OCI-LY3 (cell line): ENCODE results near the gene CD9.

Source experiments
- H2AFZ ChIP-seq: fragments of 200-600, 300-600 bp; shearing (Covaris generic); 2 replicates; pipeline ENCODE4 v1.6.0; 2014; ENCODE audit warnings: antibody characterized with exemption, low read depth, low read length
- H3K27ac ChIP-seq: fragments of 200-600, 300-600 bp; sonication (generic); 2 replicates; pipeline ENCODE4 v1.5.1; 2014; ENCODE audit warnings: mild to moderate bottlenecking, low read length, moderate library complexity, mixed read lengths
- H3K27me3 ChIP-seq: fragments of 200-600, 300-600 bp; sonication (generic); 2 replicates; pipeline ENCODE4 v1.6.1; 2014; ENCODE audit warnings: low read depth, low read length, mixed read lengths
- H3K36me3 ChIP-seq: fragments of 200-600, 300-600 bp; sonication (generic); replicated peaks from 2 replicates; pipeline ENCODE3; 2014; ENCODE audit warnings: low read depth, low read length, mixed read lengths
- H3K4me1 ChIP-seq: fragments of 300-600, 200-600 bp; sonication (generic); 2 replicates; pipeline ENCODE4 v1.6.1; 2014; ENCODE audit warnings: low read length, mixed read lengths
- H3K4me2 ChIP-seq: fragments of 200-600, 300-600 bp; sonication (generic); 2 replicates; pipeline ENCODE4 v1.6.1; 2014; ENCODE audit warnings: low read length, mixed read lengths
- H3K4me3 ChIP-seq: fragments of 300-600, 200-600 bp; sonication (generic); 2 replicates; pipeline ENCODE4 v1.5.1; 2014; ENCODE audit warnings: antibody characterized with exemption, mild to moderate bottlenecking, low read length, moderate library complexity
- H3K79me2 ChIP-seq: fragments of 300-600, 200-600 bp; shearing (Covaris generic); 2 replicates; pipeline ENCODE4 v1.6.1; 2014; ENCODE audit warnings: mild to moderate bottlenecking, low read length, mixed read lengths
- H3K9ac ChIP-seq: fragments of 300-600, 200-600 bp; shearing (Covaris generic); 2 replicates; pipeline ENCODE4 v1.6.0; 2014; ENCODE audit warnings: mild to moderate bottlenecking, low read length, moderate library complexity
- H3K9me3 ChIP-seq: fragments of 200-600, 300-600 bp; shearing (Covaris generic); 2 replicates; pipeline ENCODE4 v1.6.1; 2014; ENCODE audit warnings: low read length, mixed read lengths; ENCODE audit not compliant: insufficient read depth
- H4K20me1 ChIP-seq: fragments of 200-600, 300-600 bp; sonication (generic); 2 replicates; pipeline ENCODE4 v1.6.1; 2016; ENCODE audit warnings: low read length, mixed read lengths; ENCODE audit not compliant: insufficient read depth
- EZH2phosphoT487 ChIP-seq: fragments of 200-600 bp; shearing (Covaris generic); IDR thresholded peaks from 2 replicates; pipeline ENCODE4 v1.6.1; 2018; ENCODE audit warnings: antibody characterized with exemption, mixed run types, low read depth
- TF ChIP-seq, protein P1 (sequence below): fragments of 200-600, 300-600 bp; sonication (generic); IDR thresholded peaks from 2 replicates; pipeline ENCODE4 v1.5.1; 2014; ENCODE audit warnings: antibody characterized with exemption, low read length, low read depth

Gene CD9

DNA sequence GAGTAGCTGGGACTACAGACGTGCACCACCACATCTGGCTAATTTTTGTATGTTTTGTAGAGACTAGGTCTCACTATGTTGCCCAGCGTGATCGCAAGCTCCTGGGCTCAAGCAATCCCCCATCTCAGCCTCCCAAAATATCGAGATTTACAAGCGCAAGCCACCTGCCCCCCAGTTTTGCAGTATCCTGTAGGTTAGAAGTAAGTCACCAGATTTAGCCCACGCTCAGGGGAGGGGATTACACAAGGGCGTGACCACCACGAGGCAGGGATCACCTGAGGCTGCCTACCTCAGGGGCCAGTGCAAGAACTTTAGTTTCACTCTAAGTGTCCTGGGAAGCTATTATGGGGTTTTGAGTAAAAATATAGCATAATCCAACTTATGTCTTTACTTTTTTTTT lies 71.1 kb downstream of the CD9 start:
- Histone ChIP-seq H3K36me3 (no peaks in the 10 kb centered on the region), H3K9ac (no peak overlapping the region), H3K27me3 (peaks cover 32% of the 10 kb centered on the region), H4K20me1 (no peaks in the 10 kb centered on the region), H3K4me1 (no peaks in the 10 kb centered on the region), H3K27ac (no peak overlapping the region), H3K79me2 (no peaks in the 10 kb centered on the region), H2AFZ (no peak overlapping the region), H3K4me3 (no peak overlapping the region), H3K9me3 (no peaks in the 10 kb centered on the region), H3K4me2 (no peak overlapping the region)
- TF ChIP-seq, protein P1, sequence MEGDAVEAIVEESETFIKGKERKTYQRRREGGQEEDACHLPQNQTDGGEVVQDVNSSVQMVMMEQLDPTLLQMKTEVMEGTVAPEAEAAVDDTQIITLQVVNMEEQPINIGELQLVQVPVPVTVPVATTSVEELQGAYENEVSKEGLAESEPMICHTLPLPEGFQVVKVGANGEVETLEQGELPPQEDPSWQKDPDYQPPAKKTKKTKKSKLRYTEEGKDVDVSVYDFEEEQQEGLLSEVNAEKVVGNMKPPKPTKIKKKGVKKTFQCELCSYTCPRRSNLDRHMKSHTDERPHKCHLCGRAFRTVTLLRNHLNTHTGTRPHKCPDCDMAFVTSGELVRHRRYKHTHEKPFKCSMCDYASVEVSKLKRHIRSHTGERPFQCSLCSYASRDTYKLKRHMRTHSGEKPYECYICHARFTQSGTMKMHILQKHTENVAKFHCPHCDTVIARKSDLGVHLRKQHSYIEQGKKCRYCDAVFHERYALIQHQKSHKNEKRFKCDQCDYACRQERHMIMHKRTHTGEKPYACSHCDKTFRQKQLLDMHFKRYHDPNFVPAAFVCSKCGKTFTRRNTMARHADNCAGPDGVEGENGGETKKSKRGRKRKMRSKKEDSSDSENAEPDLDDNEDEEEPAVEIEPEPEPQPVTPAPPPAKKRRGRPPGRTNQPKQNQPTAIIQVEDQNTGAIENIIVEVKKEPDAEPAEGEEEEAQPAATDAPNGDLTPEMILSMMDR: no peak
- TF ChIP-seq EZH2phosphoT487: no peak

DNA sequence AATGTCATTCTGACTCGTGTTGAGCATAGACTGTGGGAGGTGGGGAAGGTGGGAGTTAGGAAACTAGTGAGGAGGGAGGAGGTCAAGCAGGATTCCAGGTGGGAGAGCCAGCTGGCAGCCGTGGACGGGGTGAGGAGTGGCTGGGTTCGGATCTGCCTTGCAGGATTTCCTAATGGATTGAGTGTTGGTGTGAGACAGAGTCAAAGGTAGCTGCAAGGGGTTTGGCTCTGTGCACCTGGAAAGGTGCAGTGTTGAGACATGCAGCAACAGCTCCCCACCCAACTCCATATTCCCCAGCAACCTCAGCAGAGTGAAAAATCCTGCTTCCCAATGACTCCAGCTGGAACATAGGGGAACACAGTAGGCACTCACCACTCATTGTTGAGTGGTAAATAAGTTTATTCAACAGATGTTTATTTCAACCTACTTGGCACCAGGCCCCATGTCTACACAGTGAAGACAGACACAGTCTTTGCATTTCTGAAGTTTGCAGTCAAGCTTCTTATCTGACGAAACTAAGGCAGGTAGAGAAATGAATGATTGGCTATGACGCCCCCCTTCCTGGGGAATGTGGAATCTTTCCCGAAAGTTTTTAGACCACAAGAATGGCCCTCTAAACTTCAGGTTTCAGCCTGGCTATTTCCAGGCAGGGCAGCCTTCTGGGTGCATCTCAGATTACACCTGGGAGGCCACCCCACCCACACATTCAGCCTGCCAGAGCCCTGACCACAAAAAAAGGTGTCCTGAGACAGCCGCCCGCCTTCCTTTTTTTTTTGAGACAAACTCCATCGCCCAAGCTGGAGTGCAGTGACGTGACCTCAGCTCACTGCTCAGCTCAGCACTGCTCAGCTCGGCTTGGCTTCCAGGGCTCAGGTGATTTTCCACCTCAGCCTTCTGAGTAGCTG lies 72.4 kb downstream of the CD9 start:
- H2AFZ ChIP-seq: no peak overlapping the region
- H3K4me3 ChIP-seq: no peak overlapping the region
- no peaks in the 10 kb centered on the region for H3K4me1 ChIP-seq
- H3K9ac ChIP-seq: no peak overlapping the region
- no peaks in the 10 kb centered on the region for H3K79me2 ChIP-seq
- H3K4me2 ChIP-seq: no peak overlapping the region
- no peak for TF ChIP-seq EZH2phosphoT487
- TF ChIP-seq, protein P1: no peak
- H3K9me3 ChIP-seq: no peaks in the 10 kb centered on the region
- H4K20me1 ChIP-seq: no peaks in the 10 kb centered on the region
- H3K27ac ChIP-seq: no peak overlapping the region
- H3K27me3 ChIP-seq: peaks cover 35% of the 10 kb centered on the region
- H3K36me3 ChIP-seq: no peaks in the 10 kb centered on the region

DNA sequence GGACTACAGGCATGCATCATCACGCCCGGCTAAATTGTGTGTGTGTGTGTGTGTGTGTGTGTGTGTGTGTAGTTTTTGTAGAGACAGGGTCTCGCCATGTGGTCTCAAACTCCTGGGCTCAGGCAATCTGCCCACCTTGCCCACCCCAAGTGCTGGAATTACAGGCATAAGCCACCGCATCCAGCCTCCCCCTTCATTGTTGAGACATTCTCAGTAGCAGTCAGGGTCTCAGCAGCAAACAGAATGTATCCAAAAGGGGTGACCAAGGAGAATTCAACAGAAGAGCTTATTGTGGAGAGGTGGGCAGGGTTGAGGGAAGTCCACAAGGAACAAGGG lies 73.0 kb downstream of the CD9 start:
- Histone ChIP-seq H2AFZ (no peak overlapping the region), H3K9ac (no peak overlapping the region), H3K27ac (no peak overlapping the region), H3K4me3 (no peak overlapping the region), H3K4me1 (peaks cover 4% of the 10 kb centered on the region), H3K79me2 (no peaks in the 10 kb centered on the region), H3K36me3 (no peaks in the 10 kb centered on the region), H3K27me3 (peaks cover 41% of the 10 kb centered on the region), H4K20me1 (no peaks in the 10 kb centered on the region), H3K9me3 (no peaks in the 10 kb centered on the region), H3K4me2 (no peak overlapping the region)
- TF ChIP-seq, protein P1: no peak

DNA sequence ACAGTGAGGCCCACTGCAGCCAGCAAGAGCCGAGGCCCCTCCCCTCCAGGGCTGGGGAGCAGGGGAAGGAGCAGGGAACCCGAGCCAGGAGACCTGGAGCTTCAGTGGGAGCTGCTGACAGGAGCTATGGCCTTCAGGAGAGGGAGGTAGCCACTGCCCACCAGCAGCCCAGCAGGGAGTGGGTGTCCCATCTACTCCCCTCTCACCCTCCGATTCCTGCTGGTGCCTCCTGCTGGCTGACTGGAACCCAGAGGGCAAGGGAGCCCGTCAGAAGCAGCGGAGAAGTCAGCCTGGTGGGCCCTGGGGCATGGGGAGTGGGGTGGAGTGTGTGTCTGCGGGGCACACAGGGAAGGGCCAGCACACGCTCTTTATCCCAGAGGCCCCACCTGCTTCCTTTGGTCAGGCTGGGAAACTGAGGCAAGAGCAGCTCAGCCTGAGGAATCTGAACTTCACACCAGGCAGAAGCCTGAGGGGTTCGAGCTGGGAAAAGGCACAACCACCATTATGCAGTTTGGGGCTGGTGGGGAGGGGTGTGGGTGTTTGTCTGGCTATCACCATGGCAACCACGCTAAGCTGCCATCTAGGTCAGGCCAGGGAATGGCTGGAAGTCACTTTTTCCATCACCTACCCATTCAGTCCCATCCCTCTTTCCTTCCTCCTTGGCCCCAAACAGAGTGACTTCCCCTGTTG lies 73.5 kb downstream of the CD9 start:
- H3K27me3 ChIP-seq: peaks cover 41% of the 10 kb centered on the region
- no peaks in the 10 kb centered on the region for H3K9me3 ChIP-seq
- H3K9ac ChIP-seq: no peak overlapping the region
- no peak for TF ChIP-seq EZH2phosphoT487
- TF ChIP-seq, protein P1: no peak
- H4K20me1 ChIP-seq: no peaks in the 10 kb centered on the region
- no peaks in the 10 kb centered on the region for H3K36me3 ChIP-seq
- H3K4me2 ChIP-seq: no peak overlapping the region
- H3K4me1 ChIP-seq: peaks cover 4% of the 10 kb centered on the region
- no peak overlapping the region for H3K4me3 ChIP-seq
- H3K79me2 ChIP-seq: no peaks in the 10 kb centered on the region
- H2AFZ ChIP-seq: no peak overlapping the region
- no peak overlapping the region for H3K27ac ChIP-seq
